Thyroid gland (tissue), 4 donors: Measurements from ENCODE around the gene C9orf50. TPM values are rescaled to one million over a fixed set of nuclear protein-coding genes. Genes with fewer than 3 reads are reported as not detected.

Experiments
- DNase-seq, 2 donors: peaks; one replicate each; pipeline ENCODE4 v3.0.0-alpha.2; 2019
- H3K27ac ChIP-seq, 3 donors: fragments of 200-600 bp; sonication (generic); 1 replicate in 2 of 3; 2 replicates in 1 of 3; pipeline ENCODE4 v1.5.1; 2016 to 2019; ENCODE audit warnings: mild to moderate bottlenecking in 1 of 3, moderate library complexity in 1 of 3
- H3K27me3 ChIP-seq: fragments of 200-600 bp; sonication (generic); one replicate; pipeline ENCODE4 v1.5.1; 2019
- H3K36me3 ChIP-seq, 2 donors: fragments of 200-600 bp; sonication (generic); one replicate each; pipeline ENCODE4 v1.5.1; 2016 to 2019
- H3K4me1 ChIP-seq, 2 donors: fragments of 200-600 bp; sonication (generic); one replicate each; pipeline ENCODE4 v1.5.1; 2017 to 2019
- H3K4me3 ChIP-seq, 3 donors: fragments of 200-600 bp; sonication (generic); replicated peaks in 1 of 3; 1 replicate in 2 of 3; 2 replicates in 1 of 3; pipeline ENCODE4 v1.5.1; 2016; ENCODE audit warnings: mild to moderate bottlenecking in 1 of 3
- H3K9me3 ChIP-seq: fragments of 200-600 bp; sonication (generic); one replicate; pipeline ENCODE4 v1.5.1; 2017
- CTCF ChIP-seq, 6 experiments: fragments of 200-600 bp in 3 of 6; fragments of 450-650 bp in 3 of 6; sonication (generic) in 3 of 6; IDR thresholded peaks; one replicate each; pipeline ENCODE4 v1.5.1; 2016 to 2019; ENCODE audit warnings: antibody characterized with exemption in 6 of 6, mild to moderate bottlenecking in 2 of 6, inconsistent platforms in 1 of 6, moderate library complexity in 1 of 6
- POLR2A ChIP-seq, 2 donors: fragments of 450-650 bp; IDR thresholded peaks; one replicate each; pipeline ENCODE4 v1.6.1; 2017; ENCODE audit warnings: antibody characterized with exemption in 2 of 2, mild to moderate bottlenecking in 2 of 2, moderate library complexity in 1 of 2
- WGBS, 2 donors: methylation state at CpG; one replicate each; pipeline ENCODE4 v1.1.5; 2017; 5-methylcytosine and 5-hydroxymethylcytosine counted together
- intact Hi-C: fragments of 100-400 bp; cut with DNase I; formaldehyde crosslinking; loops from one replicate; pipeline ENCODE4 v1.15.1; 2023
- total RNA-seq, 4 donors: library from RNA; depleted of rRNA; stranded (reverse); fragments of >200 nt; gene quantifications; one replicate each; pipeline ENCODE4 v1.2.3, GENCODE V29; 2016

C9orf50 gene
- total RNA-seq, 4 donors from 2014 or later, result not detected

DNA sequence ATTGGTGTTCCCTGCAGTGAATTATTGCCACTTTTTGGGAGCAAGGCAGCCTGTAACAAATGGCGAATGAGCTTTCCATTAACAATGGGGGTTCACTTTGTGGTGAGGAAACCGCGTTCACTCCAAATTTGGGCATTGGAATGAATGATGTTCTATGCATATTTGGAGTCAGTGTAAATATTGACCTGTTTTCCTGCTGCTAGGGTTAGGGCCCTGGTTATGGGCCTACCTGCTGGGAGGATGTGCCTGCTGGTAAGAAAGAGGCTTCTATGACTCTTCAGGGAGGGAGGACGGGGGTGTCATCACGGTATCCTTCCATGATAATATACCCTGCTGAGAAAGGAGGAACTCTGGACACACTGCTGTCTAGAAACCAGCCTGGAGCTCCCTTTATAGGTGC is 29.0 kb downstream of the C9orf50 start:
- intact Hi-C loops, result no loop called here
- Histone ChIP-seq H3K4me1 (peaks cover under 1 to 5% of the 10 kb centered on the region in 2 donors), H3K4me3 (no peak overlapping the region), H3K9me3 (no peaks in the 10 kb centered on the region), H3K27me3 (no peaks in the 10 kb centered on the region), H3K36me3 (no peaks in the 10 kb centered on the region), H3K27ac (no peak overlapping the region)
- 83 to 87% methylated on average over 5 of the region's 5 CpGs for WGBS, 2 donors
- no peak for DNase-seq
- TF ChIP-seq CTCF (IDR thresholded peaks at IDR 0.05), result no peak
- TF ChIP-seq POLR2A (IDR thresholded peaks at IDR 0.05), result no peak

DNA sequence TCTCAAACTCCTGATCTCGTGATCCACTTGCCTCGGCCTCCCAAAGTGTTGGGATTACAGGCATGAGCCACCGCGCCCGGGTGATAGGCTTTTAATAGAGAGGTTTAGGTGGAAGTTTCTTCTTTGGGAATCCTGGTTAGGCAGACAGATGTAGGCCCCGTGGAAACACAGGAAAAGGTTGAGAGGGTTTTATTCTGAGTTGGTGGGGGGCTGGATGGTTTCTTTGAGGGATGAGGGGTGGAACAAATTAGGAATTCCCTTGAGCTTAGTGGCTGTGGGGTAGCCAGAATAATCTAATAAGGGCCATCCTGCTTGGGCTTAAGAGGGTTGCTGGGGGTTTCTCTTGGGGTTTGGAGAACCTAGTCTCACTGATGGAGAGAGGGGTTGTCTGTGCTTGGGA is 30.4 kb downstream of the C9orf50 start:
- WGBS, 2 donors, result 87 to 89% methylated on average over 6 of the region's 6 CpGs
- Histone ChIP-seq H3K4me3 (no peak overlapping the region), H3K27ac (no peak overlapping the region), H3K27me3 (no peaks in the 10 kb centered on the region), H3K4me1 (no peaks in the 10 kb centered on the region), H3K9me3 (no peaks in the 10 kb centered on the region), H3K36me3 (no peaks in the 10 kb centered on the region)
- TF ChIP-seq CTCF (IDR thresholded peaks at IDR 0.05), result no peak
- TF ChIP-seq POLR2A (IDR thresholded peaks at IDR 0.05), result no peak
- no peak for DNase-seq
- intact Hi-C loops, result no loop called here

GRCh38 chr9:129587487-129588262 is 33.2 kb downstream of the C9orf50 start:
- no peak overlapping the region for H3K4me3 ChIP-seq
- H3K27me3 ChIP-seq, result no peaks in the 10 kb centered on the region
- 88 to 89% methylated on average over 23 of the region's 23 CpGs for WGBS, 2 donors
- H3K9me3 ChIP-seq, result no peaks in the 10 kb centered on the region
- intact Hi-C loops, result no loop called here
- H3K4me1 ChIP-seq, result no peaks in the 10 kb centered on the region
- no peak overlapping the region for H3K27ac ChIP-seq
- no peak for DNase-seq
- TF ChIP-seq CTCF (IDR thresholded peaks at IDR 0.05), result no peak
- TF ChIP-seq POLR2A (IDR thresholded peaks at IDR 0.05), result no peak
- H3K36me3 ChIP-seq, result no peaks in the 10 kb centered on the region

- intact Hi-C loops, result no loop called here
- Histone ChIP-seq H3K27ac (no peak overlapping the region), H3K27me3 (no peaks in the 10 kb centered on the region), H3K4me1 (no peaks in the 10 kb centered on the region), H3K9me3 (no peaks in the 10 kb centered on the region), H3K4me3 (no peak overlapping the region), H3K36me3 (no peaks in the 10 kb centered on the region)
- DNase-seq, result no peak
- WGBS, 2 donors, result 77 to 84% methylated on average over 8 of the region's 8 CpGs
- TF ChIP-seq POLR2A (IDR thresholded peaks at IDR 0.05) (no peak), CTCF (IDR thresholded peaks at IDR 0.05) (no peak)
Measured at GRCh38 chr9:129586685-129587084, 34.2 kb downstream of the C9orf50 start.

- H3K9me3 ChIP-seq, result no peaks in the 10 kb centered on the region
- H3K4me1 ChIP-seq, result no peaks in the 10 kb centered on the region
- intact Hi-C loops, result no loop called here
- no peaks in the 10 kb centered on the region for H3K27me3 ChIP-seq
- H3K36me3 ChIP-seq, result no peaks in the 10 kb centered on the region
- DNase-seq, result no peak
- 86 to 88% methylated on average over 1 of the region's 1 CpG for WGBS, 2 donors
- H3K4me3 ChIP-seq, result no peak overlapping the region
- no peak overlapping the region for H3K27ac ChIP-seq
- TF ChIP-seq CTCF (IDR thresholded peaks at IDR 0.05), result no peak
Measured at GRCh38 chr9:129586245-129586644, 34.7 kb downstream of the C9orf50 start.
